ENCODE measurements around the gene CENATAC. TPM values are rescaled to one million over a fixed set of nuclear protein-coding genes. Genes with fewer than 3 reads are reported as not detected.

The CENATAC gene
- total and polyA plus RNA-seq, 2 donors (not counting 1 experiment from before 2014, with no cell fraction given) = 10.1 to 21.5 TPM

- H3K4me1 ChIP-seq (ENCODE audit: control insufficient read depth, extremely low read depth, insufficient read depth, low read length) = no peaks in the 10 kb centered on the region
- no peak overlapping the region for H3K27ac ChIP-seq (ENCODE audit: insufficient read depth, low read length)
- no peaks in the 10 kb centered on the region for H3K36me3 ChIP-seq (ENCODE audit: control insufficient read depth, insufficient read depth, low read length)
- TF ChIP-seq CTCF (conservative IDR thresholded peaks at IDR 0.05 in 1 of 2, IDR thresholded peaks at IDR 0.05 in 1 of 2; ENCODE audit: low read depth in 1 of 2, low read length in 2 of 2) (no peak), EZH2 (IDR thresholded peaks at IDR 0.05; ENCODE audit: low read length, missing control alignments) (peak; percentile 33)
- DNase-seq (ENCODE audit: low read depth in 2 of 2) = no peak
- no peaks in the 10 kb centered on the region for H4K20me1 ChIP-seq (ENCODE audit: control insufficient read depth, extremely low read depth, insufficient read depth, low read length)
- no peaks in the 10 kb centered on the region for H3K79me2 ChIP-seq (ENCODE audit: control insufficient read depth, insufficient read depth, low read length)
- H3K9ac ChIP-seq (ENCODE audit: insufficient read depth, low read length) = no peak overlapping the region
- no peaks in the 10 kb centered on the region for H3K9me3 ChIP-seq (ENCODE audit: control insufficient read depth, insufficient read depth, low read depth, low read length)
- H2AFZ ChIP-seq (ENCODE audit: low read length) = no peak overlapping the region
- H3K4me3 ChIP-seq (replicated peaks in 1 of 4; ENCODE audit: control extremely low read depth in 1 of 4, insufficient read depth in 1 of 4, low read depth in 3 of 4, low read length in 4 of 4) = no peak overlapping the region
- H3K27me3 ChIP-seq (ENCODE audit: control insufficient read depth, insufficient read depth, low read length) = peaks cover 29% of the 10 kb centered on the region
- H3K4me2 ChIP-seq (ENCODE audit: extremely low read depth, insufficient read depth, low read length) = no peak overlapping the region
Measured at GRCh38 chr11:118957968-118958367, 40.0 kb upstream of the CENATAC start.

- no peak overlapping the region for H3K9ac ChIP-seq (ENCODE audit: insufficient read depth, low read length)
- no peaks in the 10 kb centered on the region for H3K79me2 ChIP-seq (ENCODE audit: control insufficient read depth, insufficient read depth, low read length)
- no peaks in the 10 kb centered on the region for H3K9me3 ChIP-seq (ENCODE audit: control insufficient read depth, insufficient read depth, low read depth, low read length)
- H3K27me3 ChIP-seq (ENCODE audit: control insufficient read depth, insufficient read depth, low read length) = peaks cover 29% of the 10 kb centered on the region
- no peak overlapping the region for H3K4me2 ChIP-seq (ENCODE audit: extremely low read depth, insufficient read depth, low read length)
- H3K36me3 ChIP-seq (ENCODE audit: control insufficient read depth, insufficient read depth, low read length) = no peaks in the 10 kb centered on the region
- DNase-seq (ENCODE audit: low read depth in 2 of 2) = no peak
- H3K27ac ChIP-seq (ENCODE audit: insufficient read depth, low read length) = no peak overlapping the region
- no peak for TF ChIP-seq CTCF (conservative IDR thresholded peaks at IDR 0.05 in 1 of 2, IDR thresholded peaks at IDR 0.05 in 1 of 2; ENCODE audit: low read depth in 1 of 2, low read length in 2 of 2)
- no peak for TF ChIP-seq EZH2 (IDR thresholded peaks at IDR 0.05; ENCODE audit: low read length, missing control alignments)
- no peak overlapping the region for H3K4me3 ChIP-seq (replicated peaks in 1 of 4; ENCODE audit: control extremely low read depth in 1 of 4, insufficient read depth in 1 of 4, low read depth in 3 of 4, low read length in 4 of 4)
- H3K4me1 ChIP-seq (ENCODE audit: control insufficient read depth, extremely low read depth, insufficient read depth, low read length) = no peaks in the 10 kb centered on the region
- no peaks in the 10 kb centered on the region for H4K20me1 ChIP-seq (ENCODE audit: control insufficient read depth, extremely low read depth, insufficient read depth, low read length)
- H2AFZ ChIP-seq (ENCODE audit: low read length) = no peak overlapping the region
Measured at GRCh38 chr11:118958577-118958976, 39.4 kb upstream of the CENATAC start.

GRCh38 chr11:118961189-118961588 is 36.7 kb upstream of the CENATAC start:
- H4K20me1 ChIP-seq (ENCODE audit: control insufficient read depth, extremely low read depth, insufficient read depth, low read length) = no peaks in the 10 kb centered on the region
- H3K9me3 ChIP-seq (ENCODE audit: control insufficient read depth, insufficient read depth, low read depth, low read length) = no peaks in the 10 kb centered on the region
- H3K27ac ChIP-seq (ENCODE audit: insufficient read depth, low read length) = no peak overlapping the region
- H2AFZ ChIP-seq (ENCODE audit: low read length) = no peak overlapping the region
- no peak overlapping the region for H3K4me3 ChIP-seq (replicated peaks in 1 of 4; ENCODE audit: control extremely low read depth in 1 of 4, insufficient read depth in 1 of 4, low read depth in 3 of 4, low read length in 4 of 4)
- no peaks in the 10 kb centered on the region for H3K36me3 ChIP-seq (ENCODE audit: control insufficient read depth, insufficient read depth, low read length)
- TF ChIP-seq EZH2 (IDR thresholded peaks at IDR 0.05; ENCODE audit: low read length, missing control alignments) (no peak), CTCF (conservative IDR thresholded peaks at IDR 0.05 in 1 of 2, IDR thresholded peaks at IDR 0.05 in 1 of 2; ENCODE audit: low read depth in 1 of 2, low read length in 2 of 2) (no peak)
- DNase-seq (ENCODE audit: low read depth in 2 of 2) = no peak
- H3K4me2 ChIP-seq (ENCODE audit: extremely low read depth, insufficient read depth, low read length) = no peak overlapping the region
- H3K79me2 ChIP-seq (ENCODE audit: control insufficient read depth, insufficient read depth, low read length) = no peaks in the 10 kb centered on the region
- H3K9ac ChIP-seq (ENCODE audit: insufficient read depth, low read length) = no peak overlapping the region
- peaks cover 22% of the 10 kb centered on the region for H3K27me3 ChIP-seq (ENCODE audit: control insufficient read depth, insufficient read depth, low read length)
- no peaks in the 10 kb centered on the region for H3K4me1 ChIP-seq (ENCODE audit: control insufficient read depth, extremely low read depth, insufficient read depth, low read length)
